ENCODE results near the gene CENPU. TPM values are rescaled to one million over a fixed set of nuclear protein-coding genes. Genes with fewer than 3 reads are reported as not detected.

CENPU gene
- total RNA-seq, 1 experiment from 2014 or later: 38.2 TPM

GRCh38 chr4:184750926-184751584, 17.2 kb upstream of the CENPU start:
- Histone ChIP-seq H3K4me1 (ENCODE audit: insufficient read depth, low read length) (peaks cover 31% of the 10 kb centered on the region), H3K27me3 (ENCODE audit: low read length) (no peaks in the 10 kb centered on the region), H3K4me3 (ENCODE audit: low read length) (no peak overlapping the region), H3F3A (ENCODE audit: low read length, unreplicated experiment) (no peaks in the 10 kb centered on the region), H2AFZ (ENCODE audit: low read length) (no peak overlapping the region), H3K9ac (ENCODE audit: low read length) (no peak overlapping the region), H3K9me2 (replicated peaks; ENCODE audit: low read length) (no peaks in the 10 kb centered on the region), H4K20me1 (ENCODE audit: low read length) (no peaks in the 10 kb centered on the region), H3K79me2 (ENCODE audit: low read length) (no peaks in the 10 kb centered on the region), H3K36me3 (ENCODE audit: low read depth, low read length) (no peaks in the 10 kb centered on the region), H3K9me3 (ENCODE audit: low read length) (no peaks in the 10 kb centered on the region), H3K27ac (ENCODE audit: low read length) (no peak overlapping the region), H3K4me2 (ENCODE audit: low read length) (no peak overlapping the region)
- ChIA-PET CTCF (no interaction called here), POLR2A (ENCODE audit: unreplicated experiment) (no interaction called here)
- intact Hi-C loops (cut with micrococcal nuclease): no loop called here
- ATAC-seq (no peak), DNase-seq (no peak)
- no TSS peak for BruUV-seq (replicated peaks)
- no peak for TF ChIP-seq EZH2 (IDR thresholded peaks at IDR 0.05; ENCODE audit: low read length, unreplicated experiment)
- TF ChIP-seq CTCF (conservative IDR thresholded peaks at IDR 0.05; ENCODE audit: low read depth, low read length): no peak
- no peak for TF ChIP-seq EZH2phosphoT487 (IDR thresholded peaks at IDR 0.05; ENCODE audit: borderline replicate concordance, low read length)

GRCh38 chr4:184748251-184748652, 14.4 kb upstream of the CENPU start:
- no peak overlapping the region for H2AFZ ChIP-seq (ENCODE audit: low read length)
- no peak for ATAC-seq
- TF ChIP-seq CTCF (conservative IDR thresholded peaks at IDR 0.05; ENCODE audit: low read depth, low read length): no peak
- TF ChIP-seq EZH2phosphoT487 (IDR thresholded peaks at IDR 0.05; ENCODE audit: borderline replicate concordance, low read length): no peak
- TF ChIP-seq EZH2 (IDR thresholded peaks at IDR 0.05; ENCODE audit: low read length, unreplicated experiment): no peak
- H3K4me1 ChIP-seq (ENCODE audit: insufficient read depth, low read length): peaks cover 20% of the 10 kb centered on the region
- H3K27ac ChIP-seq (ENCODE audit: low read length): no peak overlapping the region
- H3K27me3 ChIP-seq (ENCODE audit: low read length): no peaks in the 10 kb centered on the region
- intact Hi-C loops (cut with micrococcal nuclease): loop anchor here (5.0 kb wide), 4 partner anchors 74 to 259 kb away; partner anchors contain the start of genes CASP3 and PRIMPOL
- H3K4me2 ChIP-seq (ENCODE audit: low read length): no peak overlapping the region
- H3K79me2 ChIP-seq (ENCODE audit: low read length): no peaks in the 10 kb centered on the region
- H3K9me2 ChIP-seq (replicated peaks; ENCODE audit: low read length): no peaks in the 10 kb centered on the region
- BruUV-seq (replicated peaks): no TSS peak
- POLR2A ChIA-PET (ENCODE audit: unreplicated experiment): no interaction called here
- H3K4me3 ChIP-seq (ENCODE audit: low read length): no peak overlapping the region
- H3K9me3 ChIP-seq (ENCODE audit: low read length): no peaks in the 10 kb centered on the region
- H4K20me1 ChIP-seq (ENCODE audit: low read length): no peaks in the 10 kb centered on the region
- H3K36me3 ChIP-seq (ENCODE audit: low read depth, low read length): no peaks in the 10 kb centered on the region
- CTCF ChIA-PET: no interaction called here
- H3F3A ChIP-seq (ENCODE audit: low read length, unreplicated experiment): no peaks in the 10 kb centered on the region
- no peak for DNase-seq
- H3K9ac ChIP-seq (ENCODE audit: low read length): no peak overlapping the region
